Colonic mucosa (tissue), 4 donors: ENCODE measurements around the gene HEATR5B. TPM values are rescaled to one million over a fixed set of nuclear protein-coding genes. Genes with fewer than 3 reads are reported as not detected.

Experiments
- DNase-seq: peaks from one replicate; pipeline ENCODE4 v3.0.0-alpha.2; 2020
- H3K27ac ChIP-seq: fragments of 200-600 bp; one replicate; pipeline ENCODE4 v1.8.0; 2021
- H3K27me3 ChIP-seq: fragments of 200-600 bp; one replicate; pipeline ENCODE4 v1.8.0; 2021
- H3K36me3 ChIP-seq: fragments of 200-600 bp; one replicate; pipeline ENCODE4 v1.8.0; 2021
- H3K4me1 ChIP-seq: fragments of 200-600 bp; one replicate; pipeline ENCODE4 v1.8.0; 2021; ENCODE audit warnings: mild to moderate bottlenecking
- H3K4me3 ChIP-seq: fragments of 200-600 bp; one replicate; pipeline ENCODE4 v1.8.0; 2021
- H3K9ac ChIP-seq, 2 donors: one replicate each; pipeline ENCODE4 v1.7.0; 2013; ENCODE audit warnings: control low read depth in 2 of 2, low read depth in 2 of 2, low read length in 2 of 2
- H3K9me3 ChIP-seq: fragments of 200-600 bp; one replicate; pipeline ENCODE4 v1.8.0; 2021
- CTCF ChIP-seq: fragments of 200-600 bp; IDR thresholded peaks from one replicate; pipeline ENCODE4 v1.8.0; 2022; ENCODE audit warnings: antibody characterized with exemption, mild to moderate bottlenecking
- intact Hi-C: fragments of 100-400 bp; cut with DNase I; formaldehyde crosslinking; loops from one replicate; pipeline ENCODE4 v1.14.1; 2022
- total RNA-seq, 2 donors: library from RNA; stranded (reverse); fragmentation: NEBNext Ultra II Directional in 1 of 2; extraction: Animal tissue kit (Norgen Biotek cat#: 25700) in 1 of 2; gene quantifications; one replicate each; pipeline ENCODE4 v1.2.1, GENCODE V29; 2021
- donor health status: healthy.
- donor health status: DM: no; HTN: no; CAD: no.
- donor health status: DM: no; HTN: no; CAD: no.

HEATR5B gene
- total RNA-seq, 2 donors from 2014 or later, result 17.9 to 22.1 TPM

DNA sequence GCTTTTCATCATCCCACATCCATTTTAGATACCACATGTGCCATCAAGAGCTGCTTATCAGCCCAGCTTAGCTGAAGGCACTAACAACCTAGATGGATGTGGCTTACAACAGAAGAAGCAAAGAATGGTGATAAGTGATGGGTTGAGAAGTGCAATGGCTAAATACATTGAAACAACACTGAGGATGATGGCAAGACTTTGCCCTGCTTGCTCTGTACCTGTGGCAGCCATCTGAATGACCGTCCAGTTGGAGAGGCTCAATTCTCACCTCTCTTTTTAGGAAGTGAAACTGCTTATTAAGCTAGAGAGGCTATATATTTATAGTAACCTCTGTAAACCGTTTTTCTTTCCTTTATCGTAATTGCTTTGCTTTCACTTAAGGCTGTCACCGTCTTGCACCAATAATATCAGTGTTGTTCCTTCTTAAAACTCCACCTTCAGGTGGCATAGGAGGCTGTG is 5.9 kb upstream of the HEATR5B start:
- Histone ChIP-seq H3K4me3 (no peak overlapping the region), H3K4me1 (no peaks in the 10 kb centered on the region), H3K27ac (no peak overlapping the region), H3K27me3 (no peaks in the 10 kb centered on the region), H3K36me3 (no peaks in the 10 kb centered on the region), H3K9me3 (no peaks in the 10 kb centered on the region), H3K9ac (no peak overlapping the region)
- intact Hi-C loops, result no loop called here
- TF ChIP-seq CTCF, result no peak
- DNase-seq, result no peak

GRCh38 chr2:37085731-37086147 is 1.6 kb upstream of the HEATR5B start:
- Histone ChIP-seq H3K9me3 (no peaks in the 10 kb centered on the region), H3K9ac (no peak overlapping the region), H3K4me3 (no peak overlapping the region), H3K36me3 (no peaks in the 10 kb centered on the region), H3K27me3 (no peaks in the 10 kb centered on the region), H3K27ac (no peak overlapping the region), H3K4me1 (no peaks in the 10 kb centered on the region)
- intact Hi-C loops, result no loop called here
- TF ChIP-seq CTCF, result no peak
- no peak for DNase-seq

DNA sequence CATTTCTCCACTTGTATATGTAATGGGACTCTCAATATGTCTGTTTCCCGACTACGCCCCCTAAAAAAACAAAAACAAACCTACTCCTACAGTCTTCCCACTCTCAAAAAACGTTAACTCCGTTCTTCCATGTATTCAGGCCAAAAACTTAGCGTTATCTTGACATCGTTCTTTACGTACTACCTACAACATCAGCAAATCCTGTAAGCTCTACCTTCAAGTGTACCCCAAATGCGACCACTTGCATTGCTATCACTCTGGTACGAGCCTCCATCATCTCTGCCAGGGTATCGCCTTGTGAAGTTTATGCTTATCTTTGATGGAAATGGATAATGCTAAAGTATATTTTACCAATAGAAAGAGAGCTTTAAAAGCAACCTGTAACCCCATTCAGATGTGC is 625 bp upstream of the HEATR5B start:
- intact Hi-C loops, result no loop called here
- H3K4me1 ChIP-seq, result no peaks in the 10 kb centered on the region
- no peak for TF ChIP-seq CTCF

GRCh38 chr2:37080689-37081088 is 3.5 kb downstream of the HEATR5B start:
- Histone ChIP-seq H3K9me3 (no peaks in the 10 kb centered on the region), H3K4me3 (no peak overlapping the region), H3K27me3 (no peaks in the 10 kb centered on the region), H3K9ac (no peak overlapping the region), H3K4me1 (no peaks in the 10 kb centered on the region), H3K36me3 (no peaks in the 10 kb centered on the region), H3K27ac (no peak overlapping the region)
- intact Hi-C loops, result no loop called here
- TF ChIP-seq CTCF, result no peak
- no peak for DNase-seq

More for the DNA sequence above, 625 bp upstream of the HEATR5B start:
- H3K4me3 ChIP-seq, result peak overlapping the region; percentile 91
- no peaks in the 10 kb centered on the region for H3K27me3 ChIP-seq
- H3K36me3 ChIP-seq, result no peaks in the 10 kb centered on the region
- no peak for DNase-seq
- H3K27ac ChIP-seq, result peak overlapping the region; percentile 87
- no peaks in the 10 kb centered on the region for H3K9me3 ChIP-seq
- peak overlapping the region; percentile 87 to 89 for H3K9ac ChIP-seq

GRCh38 chr2:37080266-37080665 is 3.9 kb downstream of the HEATR5B start:
- Histone ChIP-seq H3K9ac (no peak overlapping the region), H3K4me1 (no peaks in the 10 kb centered on the region), H3K9me3 (no peaks in the 10 kb centered on the region), H3K27me3 (no peaks in the 10 kb centered on the region), H3K27ac (no peak overlapping the region), H3K4me3 (no peak overlapping the region), H3K36me3 (no peaks in the 10 kb centered on the region)
- no peak for DNase-seq
- no peak for TF ChIP-seq CTCF
- intact Hi-C loops, result no loop called here
